Epithelial cell of proximal tubule (primary cell): Measurements from ENCODE around the gene EPHX1. TPM values are rescaled to one million over a fixed set of nuclear protein-coding genes. Genes with fewer than 3 reads are reported as not detected.

Source experiments
- DNase-seq: peaks from one replicate; pipeline ENCODE4 v3.0.0-alpha.2; 2011; ENCODE audit warnings: low read depth
- H3K4me3 ChIP-seq: 2 replicates; pipeline ENCODE4 v1.5.1; 2011; ENCODE audit warnings: low read depth, mild to moderate bottlenecking, low read length
- total RNA-seq: library from RNA; depleted of rRNA; stranded (reverse); fragments of >200 nt; gene quantifications from 2 replicates; pipeline ENCODE4 v1.2.3, GENCODE V29; 2015
- TF ChIP-seq, protein P1 (sequence below): conservative IDR thresholded peaks from 2 replicates; pipeline ENCODE4 v1.5.1; 2012; ENCODE audit warnings: low read depth, mild to moderate bottlenecking, low read length

The EPHX1 gene
- total RNA-seq, 1 donor from 2014 or later, result 20.1 TPM

DNA sequence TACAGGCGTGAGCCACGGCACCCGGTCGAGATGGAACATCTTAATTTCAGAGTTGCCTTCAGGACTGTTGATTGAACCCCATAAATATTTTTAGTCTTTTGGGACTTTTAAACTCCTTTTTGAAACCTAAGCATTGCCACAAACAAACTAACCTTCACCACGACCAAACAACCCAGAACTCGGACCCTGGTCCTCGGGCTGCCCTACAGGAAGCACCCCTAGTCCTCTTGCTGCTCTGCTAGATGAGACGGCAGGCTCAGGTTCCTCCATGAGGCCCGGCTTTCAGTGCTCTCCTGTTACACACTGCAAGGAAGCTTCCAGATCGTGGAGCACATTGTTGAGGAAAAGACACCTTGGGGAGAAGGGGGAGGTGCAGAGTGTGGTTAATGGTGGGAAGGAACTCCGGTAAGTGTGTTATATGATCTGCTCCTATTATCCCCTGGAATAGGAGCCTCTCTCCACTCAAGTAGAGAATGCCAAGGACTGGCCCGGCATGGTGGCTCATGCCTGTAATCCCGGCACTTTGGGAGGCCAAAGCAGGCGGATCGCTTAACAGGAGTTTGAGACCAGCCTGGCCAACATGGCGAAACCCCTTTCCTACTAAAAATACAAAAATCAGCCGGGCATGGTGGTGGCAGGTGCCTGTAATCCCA lies 5.7 kb downstream of the EPHX1 start:
- TF ChIP-seq, protein P1, sequence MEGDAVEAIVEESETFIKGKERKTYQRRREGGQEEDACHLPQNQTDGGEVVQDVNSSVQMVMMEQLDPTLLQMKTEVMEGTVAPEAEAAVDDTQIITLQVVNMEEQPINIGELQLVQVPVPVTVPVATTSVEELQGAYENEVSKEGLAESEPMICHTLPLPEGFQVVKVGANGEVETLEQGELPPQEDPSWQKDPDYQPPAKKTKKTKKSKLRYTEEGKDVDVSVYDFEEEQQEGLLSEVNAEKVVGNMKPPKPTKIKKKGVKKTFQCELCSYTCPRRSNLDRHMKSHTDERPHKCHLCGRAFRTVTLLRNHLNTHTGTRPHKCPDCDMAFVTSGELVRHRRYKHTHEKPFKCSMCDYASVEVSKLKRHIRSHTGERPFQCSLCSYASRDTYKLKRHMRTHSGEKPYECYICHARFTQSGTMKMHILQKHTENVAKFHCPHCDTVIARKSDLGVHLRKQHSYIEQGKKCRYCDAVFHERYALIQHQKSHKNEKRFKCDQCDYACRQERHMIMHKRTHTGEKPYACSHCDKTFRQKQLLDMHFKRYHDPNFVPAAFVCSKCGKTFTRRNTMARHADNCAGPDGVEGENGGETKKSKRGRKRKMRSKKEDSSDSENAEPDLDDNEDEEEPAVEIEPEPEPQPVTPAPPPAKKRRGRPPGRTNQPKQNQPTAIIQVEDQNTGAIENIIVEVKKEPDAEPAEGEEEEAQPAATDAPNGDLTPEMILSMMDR, result no peak
- no peak overlapping the region for H3K4me3 ChIP-seq
- no peak for DNase-seq

DNA sequence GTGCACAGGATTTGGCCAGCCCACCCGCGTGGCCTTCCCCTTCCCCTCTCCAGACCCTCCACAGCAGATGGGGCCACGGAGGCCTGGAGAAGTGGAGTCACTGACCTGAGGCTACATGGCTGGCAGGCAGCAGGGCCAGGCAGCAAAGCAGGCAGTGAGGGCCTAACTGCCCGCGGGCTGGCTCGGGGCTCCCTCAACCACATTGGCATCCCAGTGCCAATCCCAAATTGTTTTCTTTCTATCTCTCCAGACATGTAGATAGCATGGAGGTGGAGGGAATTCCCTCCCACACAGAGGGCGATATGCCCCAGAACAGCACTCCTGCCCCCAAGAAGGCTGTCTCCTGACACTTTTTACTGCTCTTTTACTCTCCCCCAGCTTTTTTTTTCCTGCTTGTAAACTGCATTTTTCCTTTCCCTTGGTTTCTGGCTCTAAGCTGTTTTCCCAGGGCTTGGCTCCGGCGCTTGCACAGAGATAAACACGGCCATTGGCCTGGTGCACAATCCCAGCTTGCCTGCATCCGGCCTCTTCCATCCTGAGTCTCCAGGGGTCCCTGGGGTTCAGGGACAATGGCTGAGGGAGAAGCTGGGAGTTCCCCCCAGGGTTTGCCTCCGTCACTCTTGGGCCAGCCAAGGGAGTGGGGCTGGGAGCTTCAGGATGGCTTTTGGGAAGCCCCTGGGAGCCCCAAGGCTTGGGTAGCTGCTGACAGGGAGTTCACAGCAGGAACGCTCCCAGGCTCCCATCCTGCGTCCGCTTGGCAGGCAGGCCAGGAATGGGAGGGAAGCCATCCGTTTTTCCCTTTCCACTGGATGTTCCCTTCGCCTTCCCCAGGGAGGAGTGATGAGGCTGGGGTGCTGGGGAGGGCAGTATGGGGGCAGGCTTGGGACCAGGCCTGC lies 7.0 kb downstream of the EPHX1 start:
- no peak for DNase-seq
- TF ChIP-seq, protein P1, result no peak
- H3K4me3 ChIP-seq, result no peak overlapping the region

DNA sequence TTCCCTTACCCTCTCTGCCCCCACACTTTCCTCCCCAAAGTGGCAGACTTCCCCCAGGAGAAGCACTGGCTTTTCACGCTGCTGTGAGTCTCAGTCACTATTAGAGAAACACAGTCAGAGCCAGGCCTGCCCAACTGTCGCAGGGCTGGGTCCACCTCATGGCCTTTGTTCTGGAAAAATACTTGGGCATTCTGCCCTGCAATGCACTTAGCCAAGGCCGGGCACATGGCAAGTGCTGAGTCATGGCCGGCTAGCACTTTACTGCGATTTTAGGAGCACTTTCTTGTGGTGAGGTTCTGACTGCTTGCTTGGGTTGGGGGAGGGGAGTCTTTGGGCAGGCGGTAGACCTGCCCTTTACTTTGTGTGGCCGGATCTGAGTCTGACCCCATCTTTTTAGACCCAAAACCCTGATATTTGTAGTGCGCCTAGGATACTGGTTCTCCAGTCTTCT lies 7.7 kb downstream of the EPHX1 start:
- DNase-seq, result peak; percentile 84
- TF ChIP-seq, protein P1, result no peak
- H3K4me3 ChIP-seq, result no peak overlapping the region

DNA sequence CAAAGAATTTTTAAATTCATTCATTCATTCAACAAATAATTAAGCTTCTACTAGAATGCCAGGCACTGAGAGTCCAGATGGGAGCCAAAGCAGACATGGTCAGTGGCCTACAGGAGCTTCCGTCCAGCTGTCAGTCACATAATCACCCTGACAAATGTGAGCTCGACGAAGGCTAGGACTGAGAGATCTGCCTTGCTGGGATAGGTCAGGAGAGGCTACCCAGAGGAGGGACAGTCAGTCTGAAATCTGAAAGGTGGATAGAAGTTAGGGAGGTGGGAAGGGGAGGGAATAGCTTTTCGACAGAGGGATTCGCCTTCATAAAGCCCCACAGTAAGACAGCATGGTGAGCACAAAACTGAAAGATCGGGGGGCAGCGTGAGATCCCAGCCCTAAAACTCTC lies 8.3 kb downstream of the EPHX1 start:
- TF ChIP-seq, protein P1, result no peak
- no peak overlapping the region for H3K4me3 ChIP-seq
- no peak for DNase-seq

DNA sequence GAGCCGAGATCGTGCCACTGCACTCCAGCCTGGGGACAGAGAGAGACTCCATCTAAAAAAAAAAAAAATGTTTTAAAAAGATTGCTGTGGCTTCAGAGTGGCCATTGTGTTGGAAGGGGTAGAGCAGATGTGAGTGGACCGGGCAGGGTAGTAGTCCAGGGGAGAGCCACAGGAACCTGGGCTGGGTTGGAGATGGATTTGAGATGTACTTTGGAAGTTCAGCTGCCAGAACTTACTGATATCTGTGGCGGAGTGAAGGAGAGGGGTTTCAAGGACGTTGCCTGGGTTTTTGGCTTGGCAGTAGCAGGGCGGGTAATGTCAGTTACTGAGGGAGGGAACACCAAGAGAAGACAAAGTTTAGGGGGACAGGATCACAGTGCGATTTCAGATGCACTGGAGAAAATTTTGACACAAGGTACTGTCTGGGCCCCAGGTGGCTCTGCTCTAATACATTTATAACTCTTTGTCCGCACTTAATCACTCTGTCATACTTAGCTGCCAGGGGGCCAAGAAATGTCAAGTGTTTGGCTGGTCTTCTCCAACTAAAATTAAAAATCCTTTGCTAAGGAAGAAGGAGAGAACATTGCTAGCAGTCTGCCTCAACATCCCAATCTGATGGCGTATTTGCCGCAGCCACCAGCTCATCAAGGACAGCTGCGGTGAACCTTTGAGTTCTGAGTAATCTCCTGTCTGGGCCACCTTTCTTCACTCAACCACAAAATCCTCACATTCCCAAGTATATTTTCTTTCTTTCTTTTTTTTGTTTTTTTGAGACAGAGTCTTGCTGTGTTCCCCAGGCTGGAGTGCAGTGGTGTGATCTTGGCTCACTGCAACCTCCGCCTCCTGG lies 9.6 kb downstream of the EPHX1 start:
- TF ChIP-seq, protein P1, result no peak
- no peak for DNase-seq
- H3K4me3 ChIP-seq, result no peak overlapping the region

DNA sequence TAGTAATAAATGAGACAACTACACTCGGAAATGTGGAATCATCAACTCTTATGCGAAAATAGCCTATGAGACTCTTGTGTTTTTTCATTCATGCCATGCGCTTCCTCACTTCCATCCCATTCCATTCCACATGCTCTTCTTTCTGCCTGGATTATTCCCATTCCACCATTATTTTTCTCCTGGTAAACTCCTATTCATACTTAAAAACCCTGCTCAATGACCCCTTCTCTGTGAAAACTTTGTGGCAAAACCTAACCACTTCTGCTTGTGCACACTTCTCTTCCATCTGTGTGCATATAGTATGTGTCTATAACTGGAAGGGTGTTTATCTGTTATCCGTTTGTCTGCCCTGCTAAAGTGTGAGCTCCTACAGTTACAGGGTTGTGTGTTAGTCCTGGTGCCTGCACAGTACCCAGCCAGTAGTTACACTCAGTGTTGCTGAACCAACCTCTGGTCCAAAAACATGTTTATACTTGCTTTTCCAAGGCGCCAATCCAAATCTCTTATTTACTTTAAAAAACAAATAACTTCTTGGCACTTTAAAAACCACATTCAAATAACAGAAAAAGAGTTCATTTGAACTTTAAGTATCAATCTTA lies 10.7 kb downstream of the EPHX1 start:
- DNase-seq, result no peak
- TF ChIP-seq, protein P1, result no peak
- H3K4me3 ChIP-seq, result no peak overlapping the region
